NK-92 (cell line): ENCODE results near the gene TNIP3.
"Not testable (repeated sequence)": the region's sequence is repeated elsewhere in the genome, so short reads cannot be mapped to it uniquely, and the experiment has no call there.

Experiments
- DNase-seq: peaks from one replicate; lab custom pipeline; 2025; ENCODE audit not compliant: unreplicated experiment; lab: John Stamatoyannopoulos, UW

TNIP3 gene

DNA sequence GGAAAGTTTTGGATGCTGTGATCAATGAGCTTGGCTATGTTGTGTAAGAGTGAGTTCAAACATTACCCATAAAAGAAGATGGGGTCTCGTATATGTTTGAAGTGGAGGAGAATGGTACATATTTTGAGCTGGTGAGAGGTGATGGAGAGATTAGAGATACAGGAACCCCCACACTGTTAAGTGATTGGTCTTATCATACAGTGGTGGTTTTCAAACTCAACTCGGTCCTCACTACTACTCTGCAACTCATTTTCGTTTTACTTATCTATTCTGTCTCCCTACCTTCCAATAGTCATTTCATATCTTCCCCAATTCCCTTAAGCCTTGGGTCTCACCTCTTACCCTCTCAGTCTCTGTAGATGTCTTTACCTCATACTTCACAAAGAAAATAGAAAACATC, 16.4 kb upstream of the TNIP3 start:
- DNase-seq: no peak

GRCh38 chr4:121177246-121178137, 13.4 kb upstream of the TNIP3 start:
- DNase-seq: no peak

DNA sequence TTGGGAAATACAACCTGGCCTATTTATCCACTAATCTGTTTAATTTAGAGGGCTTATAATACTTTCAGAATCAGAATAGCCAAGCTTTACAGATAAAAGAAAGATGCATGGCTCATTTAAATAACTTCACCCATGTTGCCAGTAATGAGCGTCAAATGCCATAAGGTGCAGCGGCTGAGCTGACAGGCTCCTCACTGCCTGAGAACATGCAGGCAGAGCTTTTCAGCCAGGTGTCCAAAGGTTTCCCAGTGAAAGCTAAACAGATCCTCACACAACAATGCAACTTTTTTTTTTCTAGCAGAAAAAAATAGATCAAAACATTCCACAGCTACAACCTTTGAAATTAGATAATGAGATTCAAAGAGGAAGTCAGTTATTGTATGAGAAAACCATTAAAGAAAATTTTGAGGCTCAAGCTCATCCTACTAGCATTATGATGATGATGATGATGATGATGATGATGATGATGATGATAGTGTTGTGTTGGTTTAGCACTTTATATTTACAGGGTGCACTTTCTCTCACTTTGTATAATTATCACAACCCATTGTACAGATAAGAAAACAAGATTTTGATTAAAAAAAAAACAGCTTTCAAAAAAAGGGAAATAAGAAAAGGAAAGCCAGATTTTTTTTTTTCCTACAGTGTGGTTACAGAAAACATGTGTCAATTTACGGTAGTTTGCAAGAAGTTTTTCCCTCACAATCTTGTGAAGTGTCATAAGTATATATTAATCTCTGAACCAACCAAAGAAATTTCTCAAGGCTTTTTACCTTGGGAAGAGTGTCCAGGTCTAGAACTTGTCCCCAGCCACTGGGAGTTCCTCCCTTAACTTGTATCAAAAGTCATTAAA, 12.2 kb upstream of the TNIP3 start:
- no peak for DNase-seq

DNA sequence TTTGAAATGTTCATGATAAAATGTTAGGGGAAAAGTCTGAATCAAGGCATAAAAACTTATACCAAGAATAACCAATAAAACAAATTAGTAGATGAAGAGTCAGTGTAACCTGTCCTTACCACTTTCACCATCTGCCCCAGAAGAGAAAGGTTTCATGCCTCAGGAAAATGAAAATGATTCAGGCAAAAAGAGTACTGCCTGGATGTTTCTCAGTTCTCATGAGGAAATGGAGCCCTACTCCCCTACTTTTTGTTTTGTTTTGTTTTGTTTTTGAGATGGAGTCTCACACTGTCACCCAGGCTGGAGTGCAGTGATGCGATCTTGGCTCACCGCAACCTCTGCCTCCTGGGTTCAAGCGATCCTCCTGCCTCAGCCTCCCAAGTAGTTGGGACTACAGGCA, 7.4 kb upstream of the TNIP3 start:
- DNase-seq: not testable (repeated sequence)

GRCh38 chr4:121168446-121169281, 4.5 kb upstream of the TNIP3 start:
- DNase-seq: no peak

DNA sequence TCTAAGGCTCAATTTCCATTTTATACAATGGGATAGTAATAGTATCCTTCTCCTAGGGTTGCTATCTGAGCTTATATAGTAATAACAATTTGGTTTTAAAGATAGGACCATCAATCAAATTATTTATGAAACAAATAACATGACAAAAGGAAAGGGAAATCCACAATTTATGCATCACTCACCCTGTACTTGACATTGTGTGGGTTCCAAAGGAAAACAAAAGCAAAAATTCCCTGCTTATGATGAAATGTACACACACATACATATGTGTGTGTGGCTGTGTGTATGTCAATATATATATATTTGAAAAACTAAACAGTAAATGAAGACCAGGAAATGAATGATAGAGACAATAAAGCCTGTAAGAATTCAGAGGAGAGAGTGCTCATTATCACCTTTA, 2.9 kb upstream of the TNIP3 start:
- DNase-seq: no peak

- no peak for DNase-seq
These were observed 1.1 kb upstream of the TNIP3 start for GRCh38 chr4:121165206-121165605.

- DNase-seq: no peak
These were observed 7.0 kb downstream of the TNIP3 start for GRCh38 chr4:121156822-121157769.

DNA sequence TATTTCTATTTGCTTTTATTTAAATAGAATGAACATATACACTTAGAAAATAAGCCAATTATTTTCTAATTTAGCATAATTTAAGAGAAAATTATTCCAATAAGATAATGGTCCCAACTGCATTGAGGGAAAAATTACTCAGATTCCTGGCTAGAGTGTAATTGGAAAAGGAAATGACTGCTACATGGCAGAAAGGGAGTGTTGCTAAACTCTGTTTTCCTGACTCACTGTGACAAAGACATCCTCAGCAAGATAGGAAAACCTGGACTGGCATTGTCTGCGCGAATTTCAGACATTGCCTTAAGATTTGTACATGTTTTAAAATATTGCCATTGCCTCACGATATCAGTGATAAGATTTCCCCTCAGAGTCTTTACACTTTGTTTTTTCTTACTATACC, 8.2 kb downstream of the TNIP3 start:
- no peak for DNase-seq

GRCh38 chr4:121154103-121154515, 10.0 kb downstream of the TNIP3 start:
- DNase-seq: no peak

- DNase-seq: no peak
These were observed 12.2 kb downstream of the TNIP3 start for GRCh38 chr4:121151942-121152341.

DNA sequence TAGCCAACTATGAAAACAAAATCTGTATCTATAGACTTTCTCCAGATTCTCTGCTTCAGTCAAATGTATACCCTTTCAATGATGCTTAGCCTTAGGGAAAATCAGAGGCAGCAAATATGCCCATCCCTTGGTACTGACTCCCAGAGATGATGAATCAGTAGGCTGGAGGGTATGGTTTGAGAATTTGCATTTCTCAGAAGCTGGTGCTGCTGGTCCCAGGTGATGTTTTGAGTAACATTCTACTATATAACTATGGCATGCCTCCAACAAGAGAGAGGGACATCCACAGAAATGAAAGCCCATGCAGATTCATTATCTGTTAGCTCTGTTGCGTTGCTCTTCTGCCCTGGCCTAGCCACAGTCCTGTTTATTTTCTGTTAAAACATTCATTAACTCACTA, 13.6 kb downstream of the TNIP3 start:
- DNase-seq: no peak

GRCh38 chr4:121150003-121150402, 14.1 kb downstream of the TNIP3 start:
- DNase-seq: no peak

DNA sequence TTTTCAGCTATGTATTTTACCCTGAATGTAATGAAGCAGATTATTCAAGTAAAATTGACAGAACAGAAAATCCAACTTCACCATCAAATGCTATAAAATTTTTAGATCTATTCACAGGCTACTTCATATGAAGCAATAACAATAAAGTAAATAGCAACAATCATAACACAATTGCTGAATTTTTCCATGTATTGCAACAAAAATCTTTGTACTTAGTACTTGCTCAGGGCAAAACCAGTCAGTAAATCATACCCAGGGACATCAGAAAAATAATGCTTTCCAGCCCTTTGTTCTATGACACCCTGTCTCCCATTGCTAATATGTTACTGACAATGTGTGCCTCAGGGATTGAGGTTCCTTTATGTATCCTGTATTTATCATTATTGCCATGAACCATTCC, 15.5 kb downstream of the TNIP3 start:
- DNase-seq: no peak

- DNase-seq: no peak
These were observed 16.1 kb downstream of the TNIP3 start for GRCh38 chr4:121148000-121148399.

GRCh38 chr4:121146530-121146929, 17.6 kb downstream of the TNIP3 start:
- DNase-seq: no peak

DNA sequence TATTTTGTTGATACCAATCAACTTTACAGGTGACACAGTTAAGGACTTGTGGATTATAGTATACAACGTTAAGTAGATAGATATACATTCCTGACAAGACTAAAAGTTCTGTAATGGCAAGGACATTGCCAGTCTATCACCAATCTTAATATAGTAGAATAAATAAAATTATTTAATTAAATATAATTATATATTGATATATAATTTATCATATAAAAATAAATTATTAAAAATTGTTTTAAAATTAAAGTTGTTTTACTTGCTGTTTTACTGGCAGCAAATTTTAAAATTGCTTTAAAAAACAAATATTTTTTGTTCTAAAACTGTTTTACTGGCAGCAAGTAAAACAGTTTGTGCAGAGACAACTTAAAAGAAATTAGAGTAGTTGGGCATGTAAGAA, 18.7 kb downstream of the TNIP3 start:
- no peak for DNase-seq

GRCh38 chr4:121144021-121144420, 20.1 kb downstream of the TNIP3 start:
- no peak for DNase-seq

DNA sequence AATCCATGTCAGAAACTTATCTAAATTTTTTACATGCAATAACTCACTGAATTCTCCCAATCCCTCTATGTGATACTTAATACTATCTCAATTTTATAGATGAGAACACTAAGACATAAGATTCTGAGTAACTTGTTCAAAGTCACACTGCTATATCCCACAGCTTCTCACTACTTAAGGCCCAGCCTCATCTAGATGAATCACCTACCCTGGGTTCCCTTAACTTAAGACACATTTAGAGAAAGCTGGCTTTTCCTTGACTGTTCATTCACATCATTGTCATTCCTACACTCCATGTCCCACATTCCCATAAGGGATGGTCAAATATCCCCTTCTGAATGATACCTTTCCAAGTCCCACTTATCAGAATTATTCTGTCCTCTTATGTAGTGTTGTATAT, 21.0 kb downstream of the TNIP3 start:
- DNase-seq: no peak
